ENCODE measurements around the gene CPO.
"Not testable (repeated sequence)": the region's sequence is repeated elsewhere in the genome, so short reads cannot be mapped to it uniquely, and the experiment has no call there.

CPO gene

GRCh38 chr2:206939340-206939739, at the start of gene CPO:
Gene CPO (plus strand): TSS chr2:206939518. CDS start chr2:206939600, 82 bp downstream.
- no peak for DNase-seq (ENCODE audit: low read depth in 2 of 2)

- DNase-seq (ENCODE audit: low read depth in 2 of 2) = no peak
Observed at GRCh38 chr2:206890179-206890578, 49.1 kb upstream of the CPO start.

- no peak for DNase-seq (ENCODE audit: low read depth in 2 of 2)
Observed at GRCh38 chr2:206890926-206891325, 48.4 kb upstream of the CPO start.

- DNase-seq (ENCODE audit: low read depth in 2 of 2) = no peak
Observed at GRCh38 chr2:206915121-206915520, 24.2 kb upstream of the CPO start.

- no peak for DNase-seq (ENCODE audit: low read depth in 2 of 2)
Observed at GRCh38 chr2:206918263-206918662, 21.1 kb upstream of the CPO start.

- no peak for DNase-seq (ENCODE audit: low read depth in 2 of 2)
Observed at GRCh38 chr2:206920310-206920709, 19.0 kb upstream of the CPO start.

- DNase-seq (ENCODE audit: low read depth in 2 of 2) = no peak
Observed at GRCh38 chr2:206920951-206921350, 18.4 kb upstream of the CPO start.

- no peak for DNase-seq (ENCODE audit: low read depth in 2 of 2)
Observed at GRCh38 chr2:206921529-206921928, 17.8 kb upstream of the CPO start.

GRCh38 chr2:206935991-206936842, 3.1 kb upstream of the CPO start:
- no peak for DNase-seq (ENCODE audit: low read depth in 2 of 2)

- DNase-seq (ENCODE audit: low read depth in 2 of 2) = no peak
Observed at GRCh38 chr2:206936843-206937230, 2.5 kb upstream of the CPO start.

GRCh38 chr2:206937555-206937954, 1.8 kb upstream of the CPO start:
- DNase-seq (ENCODE audit: low read depth in 2 of 2) = no peak

- no peak for DNase-seq (ENCODE audit: low read depth in 2 of 2)
Observed at GRCh38 chr2:206940546-206940945, 1.2 kb downstream of the CPO start.

GRCh38 chr2:206942592-206943478, 3.5 kb downstream of the CPO start:
- no peak for DNase-seq (ENCODE audit: low read depth in 2 of 2)

- not testable (repeated sequence) for DNase-seq (ENCODE audit: low read depth in 2 of 2)
Observed at GRCh38 chr2:206953404-206953803, 14.1 kb downstream of the CPO start.

GRCh38 chr2:206955253-206955652, 15.9 kb downstream of the CPO start:
- no peak for DNase-seq (ENCODE audit: low read depth in 2 of 2)

- DNase-seq (ENCODE audit: low read depth in 2 of 2) = no peak
Observed at GRCh38 chr2:206958261-206958660, 18.9 kb downstream of the CPO start.

- DNase-seq (ENCODE audit: low read depth in 2 of 2) = no peak
Observed at GRCh38 chr2:206962966-206963365, 23.6 kb downstream of the CPO start.

- DNase-seq (ENCODE audit: low read depth in 2 of 2) = no peak
Observed at GRCh38 chr2:206968134-206969086, 29.1 kb downstream of the CPO start.

GRCh38 chr2:206969192-206969591, 29.9 kb downstream of the CPO start:
- DNase-seq (ENCODE audit: low read depth in 2 of 2) = no peak

- no peak for DNase-seq (ENCODE audit: low read depth in 2 of 2)
Observed at GRCh38 chr2:206970589-206971360, 31.5 kb downstream of the CPO start.

GRCh38 chr2:206971805-206972204, 32.5 kb downstream of the CPO start:
- no peak for DNase-seq (ENCODE audit: low read depth in 2 of 2)

Measured in stimulated activated CD4-positive, alpha-beta T cell treated with anti-CD3 and anti-CD28 coated beads, Interleukin-1b, Interleukin-23, amount 100 ng/mL, for 1 hour (primary cell).